PC-9 (cell line): ENCODE results near the gene EPHB1.

Source experiments
- EZH2 ChIP-seq: fragments of 200-600 bp; sonication (generic); IDR thresholded peaks from 2 replicates; pipeline ENCODE4 v1.8.0; 2017; ENCODE audit warnings: antibody characterized with exemption, low read depth
- TF ChIP-seq, protein P1 (sequence below): fragments of 200-600 bp; sonication (generic); conservative IDR thresholded peaks from 2 replicates; pipeline ENCODE4 v1.6.1; 2017; ENCODE audit warnings: mixed run types, antibody characterized with exemption, mild to moderate bottlenecking, moderate library complexity

DNA sequence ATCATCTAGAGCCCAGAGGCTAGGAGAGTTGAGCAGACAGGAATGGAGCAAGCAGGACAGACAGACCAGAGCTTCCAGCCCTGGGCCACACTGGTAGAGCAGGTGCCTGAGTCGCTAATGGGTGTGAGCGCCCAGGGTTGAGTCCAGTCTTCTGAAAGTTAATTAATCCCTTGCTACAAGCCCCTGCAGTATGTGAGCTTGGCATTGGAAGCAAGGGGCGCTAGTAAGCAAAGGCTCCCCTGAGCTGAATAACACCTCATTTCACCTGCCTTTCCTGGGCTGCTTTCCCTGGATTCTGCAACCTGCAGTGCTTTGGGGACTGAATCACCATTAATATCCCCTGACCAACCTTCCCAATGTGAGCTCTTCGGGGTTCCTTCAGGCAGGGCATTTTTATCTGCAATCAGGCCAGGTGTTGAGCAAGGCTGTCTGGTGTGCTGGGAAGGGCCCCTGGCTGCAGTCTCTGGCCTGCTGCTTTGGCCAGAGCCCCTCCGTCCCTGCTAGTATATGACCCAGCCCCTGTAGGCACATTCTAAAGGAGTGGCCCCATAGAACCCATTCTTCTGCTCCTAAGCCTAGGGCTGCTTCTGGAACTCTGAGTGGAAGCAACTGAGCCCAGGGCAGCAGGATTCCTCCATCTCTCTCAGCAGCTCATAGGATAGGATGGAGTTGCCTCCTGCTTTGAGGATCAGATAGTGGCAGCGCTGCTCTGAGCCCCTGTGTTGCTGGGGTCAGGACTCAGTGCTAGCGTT is 45.1 kb upstream of the EPHB1 start:
- TF ChIP-seq, protein P1, sequence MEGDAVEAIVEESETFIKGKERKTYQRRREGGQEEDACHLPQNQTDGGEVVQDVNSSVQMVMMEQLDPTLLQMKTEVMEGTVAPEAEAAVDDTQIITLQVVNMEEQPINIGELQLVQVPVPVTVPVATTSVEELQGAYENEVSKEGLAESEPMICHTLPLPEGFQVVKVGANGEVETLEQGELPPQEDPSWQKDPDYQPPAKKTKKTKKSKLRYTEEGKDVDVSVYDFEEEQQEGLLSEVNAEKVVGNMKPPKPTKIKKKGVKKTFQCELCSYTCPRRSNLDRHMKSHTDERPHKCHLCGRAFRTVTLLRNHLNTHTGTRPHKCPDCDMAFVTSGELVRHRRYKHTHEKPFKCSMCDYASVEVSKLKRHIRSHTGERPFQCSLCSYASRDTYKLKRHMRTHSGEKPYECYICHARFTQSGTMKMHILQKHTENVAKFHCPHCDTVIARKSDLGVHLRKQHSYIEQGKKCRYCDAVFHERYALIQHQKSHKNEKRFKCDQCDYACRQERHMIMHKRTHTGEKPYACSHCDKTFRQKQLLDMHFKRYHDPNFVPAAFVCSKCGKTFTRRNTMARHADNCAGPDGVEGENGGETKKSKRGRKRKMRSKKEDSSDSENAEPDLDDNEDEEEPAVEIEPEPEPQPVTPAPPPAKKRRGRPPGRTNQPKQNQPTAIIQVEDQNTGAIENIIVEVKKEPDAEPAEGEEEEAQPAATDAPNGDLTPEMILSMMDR = no peak
- TF ChIP-seq EZH2 = no peak
